Muscle layer of colon (tissue), 2 donors: ENCODE results near the gene ALLC.
"Not testable (repeated sequence)": the region's sequence is repeated elsewhere in the genome, so short reads cannot be mapped to it uniquely, and the experiment has no call there.

Source experiments
- H3K27ac ChIP-seq: one replicate; pipeline ENCODE4 v1.7.0; 2013; ENCODE audit warnings: low read depth, mild to moderate bottlenecking, low read length, moderate library complexity
- H3K27me3 ChIP-seq, 2 donors: one replicate each; pipeline ENCODE4 v1.7.0; 2013; ENCODE audit warnings: low read length in 2 of 2, mild to moderate bottlenecking in 2 of 2; ENCODE audit not compliant: insufficient read depth in 2 of 2, control insufficient read depth in 1 of 2
- H3K36me3 ChIP-seq: one replicate; pipeline ENCODE4 v1.7.0; 2013; ENCODE audit warnings: mild to moderate bottlenecking, low read length; ENCODE audit not compliant: insufficient read depth
- H3K4me1 ChIP-seq: one replicate; pipeline ENCODE4 v1.7.0; 2013; ENCODE audit warnings: mild to moderate bottlenecking, low read length; ENCODE audit not compliant: insufficient read depth
- H3K4me3 ChIP-seq, 2 donors: one replicate each; pipeline ENCODE4 v1.7.0; 2013; ENCODE audit warnings: low read length in 2 of 2, low read depth in 1 of 2, mild to moderate bottlenecking in 1 of 2, moderate library complexity in 1 of 2
- H3K9ac ChIP-seq: one replicate; pipeline ENCODE4 v1.7.0; 2013; ENCODE audit warnings: low read length
- H3K9me3 ChIP-seq: one replicate; pipeline ENCODE4 v1.7.0; 2013; ENCODE audit warnings: mild to moderate bottlenecking, low read length
- donor health status: abdominal sarcoma.
- donor health status: Adenocarcinoma of cecum.

The ALLC gene

GRCh38 chr2:3635975-3636327 is 22.0 kb upstream of the ALLC start:
- not testable (repeated sequence) for H3K4me1 ChIP-seq, H3K36me3 ChIP-seq, H3K27me3 ChIP-seq, H3K9me3 ChIP-seq, H3K4me3 ChIP-seq, H3K27ac ChIP-seq, H3K9ac ChIP-seq

GRCh38 chr2:3636586-3637310 is 21.3 kb upstream of the ALLC start:
- Histone ChIP-seq H3K27me3 (no peaks in the 10 kb centered on the region), H3K4me3 (no peak overlapping the region), H3K27ac (no peak overlapping the region), H3K9ac (no peak overlapping the region), H3K9me3 (no peaks in the 10 kb centered on the region), H3K36me3 (no peaks in the 10 kb centered on the region), H3K4me1 (no peaks in the 10 kb centered on the region)

DNA sequence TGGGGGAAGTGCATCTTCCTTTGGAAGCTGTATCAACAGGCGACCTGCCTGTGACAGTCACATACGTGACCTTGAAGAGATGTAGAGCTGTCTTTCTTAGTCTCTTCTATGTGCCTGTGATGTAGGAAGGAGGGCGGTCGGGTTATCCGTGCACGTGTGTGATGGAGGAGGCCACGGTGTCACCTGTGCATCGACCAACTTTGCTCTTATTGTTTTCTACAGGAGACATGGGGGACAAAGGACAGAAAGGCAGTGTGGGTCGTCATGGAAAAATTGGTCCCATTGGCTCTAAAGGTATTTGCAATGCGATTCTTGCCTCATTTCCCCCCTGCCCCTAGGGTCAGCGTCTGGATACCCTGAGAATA is 20.7 kb upstream of the ALLC start:
- H3K4me1 ChIP-seq: no peaks in the 10 kb centered on the region
- H3K36me3 ChIP-seq: no peaks in the 10 kb centered on the region
- H3K4me3 ChIP-seq: no peak overlapping the region
- no peaks in the 10 kb centered on the region for H3K27me3 ChIP-seq
- no peaks in the 10 kb centered on the region for H3K9me3 ChIP-seq
- no peak overlapping the region for H3K27ac ChIP-seq
- H3K9ac ChIP-seq: no peak overlapping the region

- H3K36me3 ChIP-seq: no peaks in the 10 kb centered on the region
- no peaks in the 10 kb centered on the region for H3K27me3 ChIP-seq
These were observed 20.1 kb upstream of the ALLC start for GRCh38 chr2:3637692-3638455.

DNA sequence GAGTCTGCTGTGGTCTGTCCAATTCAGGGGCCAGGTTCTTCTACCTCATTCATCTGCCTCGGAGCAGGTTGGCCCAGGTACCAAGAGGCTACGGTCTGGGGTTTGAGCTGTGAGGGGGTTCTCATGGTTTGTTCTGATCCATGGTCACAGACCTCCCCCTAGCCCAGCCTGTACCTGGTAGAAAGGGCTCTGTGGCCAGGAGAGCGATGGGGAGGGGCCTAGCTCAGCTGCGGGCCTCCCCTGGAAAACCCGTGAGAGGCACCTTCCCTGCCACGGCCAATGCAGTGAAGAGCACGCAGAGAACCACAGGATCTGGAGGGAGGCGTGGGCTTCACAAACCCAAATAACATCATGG is 19.6 kb upstream of the ALLC start:
- no peak overlapping the region for H3K27ac ChIP-seq
- H3K36me3 ChIP-seq: no peaks in the 10 kb centered on the region
- no peak overlapping the region for H3K4me3 ChIP-seq

More at GRCh38 chr2:3637692-3638455, 20.1 kb upstream of the ALLC start:
- Histone ChIP-seq H3K9ac (no peak overlapping the region), H3K4me3 (no peak overlapping the region), H3K9me3 (no peaks in the 10 kb centered on the region), H3K4me1 (no peaks in the 10 kb centered on the region), H3K27ac (no peak overlapping the region)

GRCh38 chr2:3639015-3639630 is 18.9 kb upstream of the ALLC start:
- Histone ChIP-seq H3K36me3 (no peaks in the 10 kb centered on the region), H3K9me3 (no peaks in the 10 kb centered on the region), H3K9ac (no peak overlapping the region), H3K4me3 (no peak overlapping the region), H3K27ac (no peak overlapping the region), H3K27me3 (no peaks in the 10 kb centered on the region), H3K4me1 (no peaks in the 10 kb centered on the region)

More for the DNA sequence above, 19.6 kb upstream of the ALLC start:
- Histone ChIP-seq H3K4me1 (no peaks in the 10 kb centered on the region), H3K9me3 (no peaks in the 10 kb centered on the region), H3K9ac (no peak overlapping the region), H3K27me3 (no peaks in the 10 kb centered on the region)

GRCh38 chr2:3639653-3640052 is 18.3 kb upstream of the ALLC start:
- Histone ChIP-seq H3K9me3 (no peaks in the 10 kb centered on the region), H3K9ac (no peak overlapping the region), H3K27me3 (no peaks in the 10 kb centered on the region), H3K4me1 (no peaks in the 10 kb centered on the region), H3K36me3 (no peaks in the 10 kb centered on the region), H3K4me3 (no peak overlapping the region), H3K27ac (no peak overlapping the region)

DNA sequence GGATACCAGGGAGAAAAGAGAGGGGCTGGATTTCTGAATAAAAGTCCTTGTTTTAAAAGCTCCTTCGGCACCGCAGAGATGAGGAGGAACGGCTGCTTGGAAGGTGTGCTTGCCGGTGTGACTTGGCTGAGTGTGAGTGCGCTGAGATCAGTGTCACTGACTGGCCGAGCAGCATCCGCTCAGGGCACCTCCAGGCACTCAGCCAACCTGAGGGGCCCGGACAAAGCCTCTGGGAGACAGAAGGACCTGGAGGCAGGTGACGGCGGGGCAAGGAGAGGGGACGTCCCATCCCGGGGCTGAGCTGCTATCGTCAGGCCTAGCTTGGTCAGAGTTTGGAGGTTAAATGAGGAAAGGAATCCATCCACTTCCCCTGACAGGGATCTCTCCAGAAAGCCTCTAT is 16.8 kb upstream of the ALLC start:
- H3K9ac ChIP-seq: no peak overlapping the region
- H3K36me3 ChIP-seq: no peaks in the 10 kb centered on the region
- no peaks in the 10 kb centered on the region for H3K4me1 ChIP-seq
- H3K27ac ChIP-seq: no peak overlapping the region
- no peaks in the 10 kb centered on the region for H3K27me3 ChIP-seq
- H3K4me3 ChIP-seq: no peak overlapping the region
- H3K9me3 ChIP-seq: no peaks in the 10 kb centered on the region

- no peaks in the 10 kb centered on the region for H3K27me3 ChIP-seq
- H3K9me3 ChIP-seq: no peaks in the 10 kb centered on the region
- H3K36me3 ChIP-seq: no peaks in the 10 kb centered on the region
These were observed 16.1 kb upstream of the ALLC start for GRCh38 chr2:3641841-3642421.

GRCh38 chr2:3642521-3643215 is 15.3 kb upstream of the ALLC start:
- Histone ChIP-seq H3K36me3 (no peaks in the 10 kb centered on the region), H3K4me3 (no peak overlapping the region), H3K4me1 (no peaks in the 10 kb centered on the region), H3K27me3 (no peaks in the 10 kb centered on the region), H3K9ac (no peak overlapping the region), H3K27ac (no peak overlapping the region), H3K9me3 (no peaks in the 10 kb centered on the region)

More at GRCh38 chr2:3641841-3642421, 16.1 kb upstream of the ALLC start:
- Histone ChIP-seq H3K27ac (no peak overlapping the region), H3K4me3 (no peak overlapping the region), H3K4me1 (no peaks in the 10 kb centered on the region), H3K9ac (no peak overlapping the region)
